ENCODE measurements around the gene FAAP20.

FAAP20 gene

GRCh38 chr1:2233997-2234761 lies 39.6 kb upstream of the FAAP20 start (continued):
- TF ChIP-seq PRDM2 (tag by site-specific recombination; IDR thresholded peaks at IDR 0.05; ENCODE audit: borderline replicate concordance) (no peak), ZNF639 (tag by site-specific recombination; IDR thresholded peaks at IDR 0.05) (no peak), INSM2 (tag by site-specific recombination; IDR thresholded peaks at IDR 0.05) (no peak), ZNF16 (tag by site-specific recombination; IDR thresholded peaks at IDR 0.05; ENCODE audit: low read depth) (no peak), ZNF350 (tag by site-specific recombination; IDR thresholded peaks at IDR 0.05) (no peak), KLF7 (tag by site-specific recombination; IDR thresholded peaks at IDR 0.05; ENCODE audit: borderline replicate concordance) (no peak), ZNF596 (tag by site-specific recombination; IDR thresholded peaks at IDR 0.05) (no peak), ZFP69B (tag by site-specific recombination; IDR thresholded peaks at IDR 0.05) (peak; percentile 14; the same call in 1 of the 2 replicates), TSHZ1 (tag by site-specific recombination; IDR thresholded peaks at IDR 0.05; ENCODE audit: borderline replicate concordance) (no peak), ZNF549 (tag by site-specific recombination; IDR thresholded peaks at IDR 0.05) (no peak), ZNF214 (tag by site-specific recombination; IDR thresholded peaks at IDR 0.05; ENCODE audit: borderline replicate concordance) (no peak), ZNF2 (tag by site-specific recombination; IDR thresholded peaks at IDR 0.05) (no peak), REPIN1 (tag by site-specific recombination; IDR thresholded peaks at IDR 0.05; ENCODE audit: low read depth) (no peak), ZNF548 (tag by site-specific recombination; IDR thresholded peaks at IDR 0.05) (no peak), ZNF629 (tag by site-specific recombination; IDR thresholded peaks at IDR 0.05) (no peak)
- TF ChIP-seq, protein P1, sequence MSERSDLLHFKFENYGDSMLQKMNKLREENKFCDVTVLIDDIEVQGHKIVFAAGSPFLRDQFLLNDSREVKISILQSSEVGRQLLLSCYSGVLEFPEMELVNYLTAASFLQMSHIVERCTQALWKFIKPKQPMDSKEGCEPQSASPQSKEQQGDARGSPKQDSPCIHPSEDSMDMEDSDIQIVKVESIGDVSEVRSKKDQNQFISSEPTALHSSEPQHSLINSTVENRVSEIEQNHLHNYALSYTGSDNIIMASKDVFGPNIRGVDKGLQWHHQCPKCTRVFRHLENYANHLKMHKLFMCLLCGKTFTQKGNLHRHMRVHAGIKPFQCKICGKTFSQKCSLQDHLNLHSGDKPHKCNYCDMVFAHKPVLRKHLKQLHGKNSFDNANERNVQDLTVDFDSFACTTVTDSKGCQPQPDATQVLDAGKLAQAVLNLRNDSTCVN (tag by site-specific recombination; optimal IDR thresholded peaks at IDR 0.05) = no peak
- TF ChIP-seq, protein P2, sequence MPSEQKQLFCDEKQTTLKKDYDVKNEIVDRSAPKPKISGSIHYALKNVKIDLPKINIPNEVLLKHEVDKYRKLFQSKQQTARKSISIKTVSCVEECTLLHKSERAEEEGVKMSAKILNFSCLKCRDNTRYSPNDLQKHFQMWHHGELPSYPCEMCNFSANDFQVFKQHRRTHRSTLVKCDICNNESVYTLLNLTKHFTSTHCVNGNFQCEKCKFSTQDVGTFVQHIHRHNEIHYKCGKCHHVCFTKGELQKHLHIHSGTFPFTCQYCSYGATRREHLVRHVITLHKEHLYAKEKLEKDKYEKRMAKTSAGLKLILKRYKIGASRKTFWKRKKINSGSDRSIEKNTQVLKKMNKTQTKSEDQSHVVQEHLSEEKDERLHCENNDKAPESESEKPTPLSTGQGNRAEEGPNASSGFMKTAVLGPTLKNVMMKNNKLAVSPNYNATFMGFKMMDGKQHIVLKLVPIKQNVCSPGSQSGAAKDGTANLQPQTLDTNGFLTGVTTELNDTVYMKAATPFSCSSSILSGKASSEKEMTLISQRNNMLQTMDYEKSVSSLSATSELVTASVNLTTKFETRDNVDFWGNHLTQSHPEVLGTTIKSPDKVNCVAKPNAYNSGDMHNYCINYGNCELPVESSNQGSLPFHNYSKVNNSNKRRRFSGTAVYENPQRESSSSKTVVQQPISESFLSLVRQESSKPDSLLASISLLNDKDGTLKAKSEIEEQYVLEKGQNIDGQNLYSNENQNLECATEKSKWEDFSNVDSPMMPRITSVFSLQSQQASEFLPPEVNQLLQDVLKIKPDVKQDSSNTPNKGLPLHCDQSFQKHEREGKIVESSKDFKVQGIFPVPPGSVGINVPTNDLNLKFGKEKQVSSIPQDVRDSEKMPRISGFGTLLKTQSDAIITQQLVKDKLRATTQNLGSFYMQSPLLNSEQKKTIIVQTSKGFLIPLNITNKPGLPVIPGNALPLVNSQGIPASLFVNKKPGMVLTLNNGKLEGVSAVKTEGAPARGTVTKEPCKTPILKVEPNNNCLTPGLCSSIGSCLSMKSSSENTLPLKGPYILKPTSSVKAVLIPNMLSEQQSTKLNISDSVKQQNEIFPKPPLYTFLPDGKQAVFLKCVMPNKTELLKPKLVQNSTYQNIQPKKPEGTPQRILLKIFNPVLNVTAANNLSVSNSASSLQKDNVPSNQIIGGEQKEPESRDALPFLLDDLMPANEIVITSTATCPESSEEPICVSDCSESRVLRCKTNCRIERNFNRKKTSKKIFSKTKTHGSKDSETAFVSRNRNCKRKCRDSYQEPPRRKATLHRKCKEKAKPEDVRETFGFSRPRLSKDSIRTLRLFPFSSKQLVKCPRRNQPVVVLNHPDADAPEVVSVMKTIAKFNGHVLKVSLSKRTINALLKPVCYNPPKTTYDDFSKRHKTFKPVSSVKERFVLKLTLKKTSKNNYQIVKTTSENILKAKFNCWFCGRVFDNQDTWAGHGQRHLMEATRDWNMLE (tag by site-specific recombination; conservative IDR thresholded peaks at IDR 0.05; ENCODE audit: low read depth) = no peak
- TF ChIP-seq, protein P3, sequence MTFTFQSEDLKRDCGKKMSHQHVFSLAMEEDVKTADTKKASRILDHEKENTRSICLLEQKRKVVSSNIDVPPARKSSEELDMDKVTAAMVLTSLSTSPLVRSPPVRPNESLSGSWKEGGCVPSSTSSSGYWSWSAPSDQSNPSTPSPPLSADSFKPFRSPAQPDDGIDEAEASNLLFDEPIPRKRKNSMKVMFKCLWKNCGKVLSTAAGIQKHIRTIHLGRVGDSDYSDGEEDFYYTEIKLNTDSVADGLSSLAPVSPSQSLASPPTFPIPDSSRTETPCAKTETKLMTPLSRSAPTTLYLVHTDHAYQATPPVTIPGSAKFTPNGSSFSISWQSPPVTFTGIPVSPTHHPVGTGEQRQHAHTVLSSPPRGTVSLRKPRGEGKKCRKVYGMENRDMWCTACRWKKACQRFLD (tag by site-specific recombination; IDR thresholded peaks at IDR 0.05) = no peak
